Omental fat pad (tissue), 4 donors: Measurements from ENCODE around the gene SLC12A7. TPM values are rescaled to one million over a fixed set of nuclear protein-coding genes. Genes with fewer than 3 reads are reported as not detected.

Experiments
- ATAC-seq: fragments of 150-250 bp; one replicate; pipeline ENCODE4 v1.9.1; 2016; ENCODE audit warnings: mild to moderate bottlenecking, moderate library complexity; ENCODE audit not compliant: low FRiP score
- DNase-seq: peaks from one replicate; pipeline ENCODE4 v3.0.0-alpha.2; 2019; ENCODE audit warnings: low spot score
- CTCF ChIP-seq, 3 donors: fragments of 450-650 bp; IDR thresholded peaks; one replicate each; pipeline ENCODE4 v1.5.1; 2016 to 2017; ENCODE audit warnings: antibody characterized with exemption in 3 of 3, mild to moderate bottlenecking in 3 of 3, moderate library complexity in 2 of 3
- total RNA-seq, 4 donors: library from RNA; depleted of rRNA; stranded (reverse); fragments of >200 nt; gene quantifications; one replicate each; pipeline ENCODE4 v1.1.0, GENCODE V29; 2016

SLC12A7 gene
- total RNA-seq, 4 donors from 2014 or later, result 17.2 to 39.0 (median 27.5) TPM

- no peak for TF ChIP-seq CTCF (IDR thresholded peaks at IDR 0.05)
- no peak for DNase-seq
Observed at GRCh38 chr5:1135696-1136525, 24.0 kb upstream of the SLC12A7 start.

GRCh38 chr5:1134478-1134877 is 22.6 kb upstream of the SLC12A7 start:
- no peak for ATAC-seq

More at GRCh38 chr5:1135696-1136525, 24.0 kb upstream of the SLC12A7 start:
- ATAC-seq, result no peak

GRCh38 chr5:1133510-1134201 is 21.8 kb upstream of the SLC12A7 start:
- ATAC-seq (no peak), DNase-seq (no peak)
- no peak for TF ChIP-seq CTCF (IDR thresholded peaks at IDR 0.05)

More at GRCh38 chr5:1134478-1134877, 22.6 kb upstream of the SLC12A7 start:
- no peak for DNase-seq
- no peak for TF ChIP-seq CTCF (IDR thresholded peaks at IDR 0.05)

- DNase-seq, result no peak
- no peak for ATAC-seq
- TF ChIP-seq CTCF (IDR thresholded peaks at IDR 0.05), result no peak
Observed at GRCh38 chr5:1133108-1133507, 21.2 kb upstream of the SLC12A7 start.

- ATAC-seq (no peak), DNase-seq (no peak)
- no peak for TF ChIP-seq CTCF (IDR thresholded peaks at IDR 0.05)
Observed at GRCh38 chr5:1132570-1132969, 20.7 kb upstream of the SLC12A7 start.

GRCh38 chr5:1131726-1132125 is 19.9 kb upstream of the SLC12A7 start:
- no peak for DNase-seq
- ATAC-seq, result no peak
- no peak for TF ChIP-seq CTCF (IDR thresholded peaks at IDR 0.05)
